Cardiac muscle cell (in vitro differentiated cells and primary cell): ENCODE data around the gene FBXL7. TPM values are rescaled to one million over a fixed set of nuclear protein-coding genes. Genes with fewer than 3 reads are reported as not detected.
A peak's percentile ranks its signal among the peaks of the same experiment; 100 is the strongest.

Experiments
- DNase-seq, 2 donors: peaks; one replicate each; pipeline versions ENCODE4 v3.0.0 to v3.0.0-alpha.2; 2010 to 2017; ENCODE audit warnings: low read depth in 1 of 2, low spot score in 1 of 2
- H3K27ac ChIP-seq: fragments of 200-600 bp; sonication (generic); 2 replicates; pipeline ENCODE4 v1.5.1; 2016
- H3K27me3 ChIP-seq: fragments of 200-600 bp; sonication (generic); 2 replicates; pipeline ENCODE4 v1.6.0; 2016; ENCODE audit warnings: control low read depth
- H3K36me3 ChIP-seq: fragments of 200-600 bp; sonication (generic); 2 replicates; pipeline ENCODE4 v1.5.1; 2016; ENCODE audit warnings: control low read depth
- H3K4me1 ChIP-seq: fragments of 200-600 bp; sonication (generic); 2 replicates; pipeline ENCODE4 v1.8.1; 2017; ENCODE audit warnings: low read depth, mild to moderate bottlenecking, mixed run types
- H3K4me3 ChIP-seq: fragments of 200-600 bp; sonication (generic); 2 replicates; pipeline ENCODE4 v1.5.1; 2016; ENCODE audit warnings: mild to moderate bottlenecking
- H3K9me3 ChIP-seq: fragments of 200-600 bp; sonication (generic); 2 replicates; pipeline ENCODE4 v1.5.1; 2017; ENCODE audit warnings: low read depth, mild to moderate bottlenecking, control low read depth
- CTCF ChIP-seq: IDR thresholded peaks from 2 replicates; pipeline ENCODE4 v1.5.1; 2012; ENCODE audit warnings: low read depth, mild to moderate bottlenecking, low read length
- polyA plus RNA-seq: library from polyadenylated mRNA; unstranded; fragments of >200 nt; fragmentation: Nextera tagmentation; extraction: Ambion mirVana; gene quantifications from 2 replicates; pipeline ENCODE4 v1.2.1, GENCODE V29; 2016
- total RNA-seq: library from RNA; depleted of rRNA; stranded (reverse); fragments of >200 nt; gene quantifications from 2 replicates; pipeline ENCODE4 v1.2.3, GENCODE V29; 2016

FBXL7 gene
- total and polyA plus RNA-seq, 2 experiments from 2014 or later: 16.7 to 22.5 TPM

- H3K27ac ChIP-seq: no peak overlapping the region
- TF ChIP-seq CTCF: no peak
- no peaks in the 10 kb centered on the region for H3K36me3 ChIP-seq
- H3K4me3 ChIP-seq: no peak overlapping the region
- DNase-seq: no peak
- H3K9me3 ChIP-seq: no peaks in the 10 kb centered on the region
- H3K4me1 ChIP-seq: peaks cover 3% of the 10 kb centered on the region
- H3K27me3 ChIP-seq: no peaks in the 10 kb centered on the region
These were observed 115.9 kb downstream of the FBXL7 start for GRCh38 chr5:15615859-15616258.

DNA sequence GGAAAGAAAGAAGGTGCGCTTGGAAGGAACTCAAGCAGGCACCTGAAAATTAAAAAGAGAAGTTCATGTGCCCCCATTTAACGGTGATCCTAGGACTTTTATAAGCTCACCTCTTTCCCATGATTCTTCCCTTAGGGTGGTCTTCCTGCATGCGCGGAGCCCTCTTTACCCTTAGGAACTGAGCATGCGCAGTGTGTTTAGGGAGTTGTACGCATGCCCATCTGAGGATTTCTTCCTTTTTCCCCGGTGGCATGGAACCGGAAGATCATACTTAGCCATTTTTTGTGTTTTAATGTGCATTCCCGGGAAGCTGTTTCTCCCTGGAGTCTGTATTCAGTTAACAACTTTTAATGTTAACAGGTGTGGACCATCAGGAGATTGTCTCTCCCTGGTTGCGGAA, 119.0 kb downstream of the FBXL7 start:
- Histone ChIP-seq H3K36me3 (no peaks in the 10 kb centered on the region), H3K9me3 (no peaks in the 10 kb centered on the region), H3K4me3 (no peak overlapping the region), H3K4me1 (peaks cover 3% of the 10 kb centered on the region), H3K27me3 (no peaks in the 10 kb centered on the region), H3K27ac (no peak overlapping the region)
- no peak for TF ChIP-seq CTCF
- no peak for DNase-seq

DNA sequence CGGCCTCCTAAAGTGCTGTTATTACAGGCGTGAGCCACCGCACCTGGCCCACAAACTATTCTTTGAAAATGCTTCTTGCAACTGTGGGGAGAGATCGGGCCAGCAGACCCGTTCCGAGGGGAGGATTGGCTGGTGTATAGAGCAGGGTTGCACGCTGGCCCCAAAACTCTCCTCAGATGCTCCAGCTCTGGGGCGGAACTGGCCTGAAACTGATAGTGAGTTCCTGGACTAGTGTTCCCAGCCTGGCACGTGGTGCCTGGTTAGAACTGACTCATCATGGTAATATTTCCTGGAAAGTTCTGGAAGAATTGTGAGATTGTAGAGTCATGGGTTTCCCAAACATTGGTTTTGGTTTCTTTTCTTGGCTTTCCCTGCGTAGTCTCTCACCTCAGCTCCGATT, 120.5 kb downstream of the FBXL7 start:
- peaks cover 3% of the 10 kb centered on the region for H3K4me1 ChIP-seq
- no peaks in the 10 kb centered on the region for H3K36me3 ChIP-seq
- no peaks in the 10 kb centered on the region for H3K27me3 ChIP-seq
- DNase-seq: peak in 1 of 2 donors; percentile 90
- no peak overlapping the region for H3K4me3 ChIP-seq
- H3K27ac ChIP-seq: no peak overlapping the region
- H3K9me3 ChIP-seq: no peaks in the 10 kb centered on the region
- TF ChIP-seq CTCF: no peak

GRCh38 chr5:15621094-15621493, 121.1 kb downstream of the FBXL7 start:
- H3K4me1 ChIP-seq: no peaks in the 10 kb centered on the region
- H3K36me3 ChIP-seq: no peaks in the 10 kb centered on the region
- H3K9me3 ChIP-seq: no peaks in the 10 kb centered on the region
- no peaks in the 10 kb centered on the region for H3K27me3 ChIP-seq
- peak in 1 of 2 donors; percentile 67 for DNase-seq
- TF ChIP-seq CTCF: no peak
- no peak overlapping the region for H3K27ac ChIP-seq
- H3K4me3 ChIP-seq: no peak overlapping the region

- H3K27ac ChIP-seq: no peak overlapping the region
- no peaks in the 10 kb centered on the region for H3K36me3 ChIP-seq
- H3K9me3 ChIP-seq: no peaks in the 10 kb centered on the region
- H3K4me3 ChIP-seq: no peak overlapping the region
- H3K27me3 ChIP-seq: no peaks in the 10 kb centered on the region
- no peaks in the 10 kb centered on the region for H3K4me1 ChIP-seq
- no peak for TF ChIP-seq CTCF
- no peak for DNase-seq
These were observed 123.8 kb downstream of the FBXL7 start for GRCh38 chr5:15623794-15624193.

DNA sequence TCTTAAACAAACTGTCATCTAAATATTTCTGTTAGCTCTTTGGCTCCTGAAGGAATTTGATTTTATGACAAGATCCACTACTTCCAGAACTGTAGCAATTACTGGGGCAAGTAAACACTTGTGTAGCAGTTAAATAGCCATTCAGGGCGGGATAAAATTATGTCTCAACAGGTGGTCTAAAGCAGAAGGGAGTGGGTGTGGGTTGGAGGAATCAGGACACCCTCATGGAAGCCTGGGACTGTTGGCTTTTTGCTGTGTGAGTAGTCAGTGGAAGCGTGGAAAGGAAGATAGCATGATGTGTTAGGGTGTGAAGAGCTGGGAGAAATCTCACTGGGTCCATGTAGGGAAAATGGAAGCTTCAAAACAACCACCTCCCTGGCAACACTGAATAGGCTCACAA, 127.1 kb downstream of the FBXL7 start:
- Histone ChIP-seq H3K9me3 (no peaks in the 10 kb centered on the region), H3K36me3 (no peaks in the 10 kb centered on the region), H3K4me1 (no peaks in the 10 kb centered on the region), H3K27ac (no peak overlapping the region), H3K4me3 (no peak overlapping the region), H3K27me3 (no peaks in the 10 kb centered on the region)
- no peak for DNase-seq
- no peak for TF ChIP-seq CTCF
